NCI-H1417 (cell line): ENCODE measurements around the gene ZNF683.
"Not testable (repeated sequence)": the region's sequence is repeated elsewhere in the genome, so short reads cannot be mapped to it uniquely, and the experiment has no call there.

Experiments
- DNase-seq, 3 experiments: peaks; one replicate each; lab custom pipeline; 2025; lab: John Stamatoyannopoulos, UW

ZNF683 gene

GRCh38 chr1:26372611-26373010, at the start of gene ZNF683:
ZNF683 (minus strand) TSS chr1:26372750; CDS start chr1:26368571, 4,179 bp downstream.
- not testable (repeated sequence) for DNase-seq

GRCh38 chr1:26419494-26419893, 46.9 kb upstream of the ZNF683 start:
- peak in 1 of 3 experiments; percentile 60 for DNase-seq

GRCh38 chr1:26418865-26419349, 46.4 kb upstream of the ZNF683 start:
- DNase-seq: no peak

- DNase-seq: peak; percentile 55 to 84 (median 78)
Measured at GRCh38 chr1:26417111-26417759, 44.7 kb upstream of the ZNF683 start.

- no peak for DNase-seq
Measured at GRCh38 chr1:26413031-26413430, 40.5 kb upstream of the ZNF683 start.

GRCh38 chr1:26412180-26412840, 39.8 kb upstream of the ZNF683 start:
- DNase-seq: no peak

- no peak for DNase-seq
Measured at GRCh38 chr1:26411624-26412074, 39.1 kb upstream of the ZNF683 start.

GRCh38 chr1:26410706-26411623, 38.4 kb upstream of the ZNF683 start, which contains the start of gene LIN28A:
LIN28A (plus strand) TSS chr1:26410817; CDS start chr1:26410892, 75 bp downstream.
- peak in 2 of 3 experiments; percentile 34 to 45 for DNase-seq

GRCh38 chr1:26409191-26409807, 36.7 kb upstream of the ZNF683 start:
- peak in 1 of 3 experiments; percentile 37 for DNase-seq

- no peak for DNase-seq
Measured at GRCh38 chr1:26408604-26409003, 36.1 kb upstream of the ZNF683 start.

- DNase-seq: peak in 1 of 3 experiments; percentile 37
Measured at GRCh38 chr1:26405281-26405915, 32.8 kb upstream of the ZNF683 start.

GRCh38 chr1:26404641-26405040, 32.1 kb upstream of the ZNF683 start:
- DNase-seq: no peak

GRCh38 chr1:26403656-26404055, 31.1 kb upstream of the ZNF683 start:
- no peak for DNase-seq

- no peak for DNase-seq
Measured at GRCh38 chr1:26401891-26402290, 29.3 kb upstream of the ZNF683 start.

- no peak for DNase-seq
Measured at GRCh38 chr1:26399034-26399433, 26.5 kb upstream of the ZNF683 start.

- DNase-seq: no peak
Measured at GRCh38 chr1:26395754-26396153, 23.2 kb upstream of the ZNF683 start.

- DNase-seq: peak in 1 of 3 experiments; percentile 17
Measured at GRCh38 chr1:26391450-26391849, 18.9 kb upstream of the ZNF683 start.

- no peak for DNase-seq
Measured at GRCh38 chr1:26389604-26390247, 17.2 kb upstream of the ZNF683 start.

- no peak for DNase-seq
Measured at GRCh38 chr1:26388791-26389445, 16.4 kb upstream of the ZNF683 start.

- no peak for DNase-seq
Measured at GRCh38 chr1:26387447-26387846, 14.9 kb upstream of the ZNF683 start.
